Measurements from ENCODE around the gene C16orf96. TPM values are rescaled to one million over a fixed set of nuclear protein-coding genes. Genes with fewer than 3 reads are reported as not detected.

The C16orf96 gene
- total and polyA plus RNA-seq, 2 of the 13 experiments (the other 11 are each of a cell fraction or from before 2014, with no cell fraction given): 0.03 TPM; not detected in 1

- H3K4me3 ChIP-seq (replicated peaks in 1 of 3; ENCODE audit: insufficient read depth in 1 of 3, low read depth in 2 of 3, low read length in 3 of 3): no peak overlapping the region
- in situ Hi-C loops (cut with HindIII; ENCODE audit: extremely low pct_ligation_motif_present, low pct_unique_long_range_greater_than_20kb) (loop anchor here (10.0 to 25.0 kb wide), 2 partner anchors 65 to 443 kb away; partner anchors contain the start of gene SEC14L5), intact Hi-C loops (cut with micrococcal nuclease; ENCODE audit: unreplicated experiment) (no loop called here)
- peaks cover 31% of the 10 kb centered on the region for H4K20me1 ChIP-seq (ENCODE audit: insufficient read depth, low read length)
- no peak overlapping the region for H3K9ac ChIP-seq (ENCODE audit: insufficient read depth, low read depth, low read length)
- CTCF ChIA-PET (ENCODE audit: low intra/inter-chr PET ratio, low total read pairs): no interaction called here
- POLR2A ChIA-PET: no interaction called here
- no peak overlapping the region for H3K27ac ChIP-seq (ENCODE audit: extremely low read length, insufficient read depth, low read length)
- no peak for DNase-seq (ENCODE audit: low spot score)
- no peak overlapping the region for H2AFZ ChIP-seq (ENCODE audit: low read length)
- H3K27me3 ChIP-seq (ENCODE audit: control insufficient read depth in 1 of 2, insufficient read depth in 2 of 2, low read length in 2 of 2): no peaks in the 10 kb centered on the region
- H3K9me3 ChIP-seq (ENCODE audit: low read length): no peaks in the 10 kb centered on the region
- no peak for FAIRE-seq
- no TSS peak for BruUV-seq (replicated peaks)
- WGBS (ENCODE audit: low lambda C conversion rate): 95% methylated on average over 14 of the region's 15 CpGs
- ATAC-seq: no peak
- peaks cover 15% of the 10 kb centered on the region; the same call in 1 of the 2 replicates for H3K4me1 ChIP-seq (ENCODE audit: insufficient read depth, low read length)
- H3K4me2 ChIP-seq (ENCODE audit: low read depth, low read length): no peak overlapping the region
- peaks cover 13 to 31% of the 10 kb centered on the region in 2 experiments; a peak in 4 of 5 replicates for H3K36me3 ChIP-seq (replicated peaks in 1 of 2; ENCODE audit: control insufficient read depth in 1 of 2, insufficient read depth in 2 of 2, low read length in 2 of 2)
- H3K79me2 ChIP-seq (ENCODE audit: insufficient read depth, low read length): peaks cover 76% of the 10 kb centered on the region
- TF ChIP-seq ZNF354B (CRISPR knock-in tag; IDR thresholded peaks at IDR 0.05) (no peak), ZMAT5 (CRISPR knock-in tag; IDR thresholded peaks at IDR 0.05; ENCODE audit: borderline replicate concordance, low read depth) (no peak), ZNF670 (CRISPR knock-in tag; IDR thresholded peaks at IDR 0.05; ENCODE audit: borderline replicate concordance) (no peak), HNRNPH1 (optimal IDR thresholded peaks at IDR 0.05; ENCODE audit: low read depth, low read length) (no peak), ERF (CRISPR knock-in tag; IDR thresholded peaks at IDR 0.05) (no peak), EED (CRISPR knock-in tag; IDR thresholded peaks at IDR 0.05) (no peak), ZNF782 (CRISPR knock-in tag; IDR thresholded peaks at IDR 0.05; ENCODE audit: borderline replicate concordance) (no peak), GTF2F1 (IDR thresholded peaks at IDR 0.05; ENCODE audit: low read length) (no peak), ZNF704 (CRISPR knock-in tag; IDR thresholded peaks at IDR 0.05; ENCODE audit: borderline replicate concordance) (no peak), BRCA1 (CRISPR knock-in tag; IDR thresholded peaks at IDR 0.05) (no peak), ZBTB7B (CRISPR knock-in tag; IDR thresholded peaks at IDR 0.05) (no peak), ZNF563 (CRISPR knock-in tag; IDR thresholded peaks at IDR 0.05) (no peak), ZIK1 (CRISPR knock-in tag; IDR thresholded peaks at IDR 0.05; ENCODE audit: borderline replicate concordance, low read depth) (no peak), ZNF629 (CRISPR knock-in tag; conservative IDR thresholded peaks at IDR 0.05) (no peak), NR3C1 (CRISPR knock-in tag; IDR thresholded peaks at IDR 0.05) (no peak), AKNA (CRISPR knock-in tag; IDR thresholded peaks at IDR 0.05; ENCODE audit: borderline replicate concordance) (no peak)
- TF ChIP-seq, protein P1, sequence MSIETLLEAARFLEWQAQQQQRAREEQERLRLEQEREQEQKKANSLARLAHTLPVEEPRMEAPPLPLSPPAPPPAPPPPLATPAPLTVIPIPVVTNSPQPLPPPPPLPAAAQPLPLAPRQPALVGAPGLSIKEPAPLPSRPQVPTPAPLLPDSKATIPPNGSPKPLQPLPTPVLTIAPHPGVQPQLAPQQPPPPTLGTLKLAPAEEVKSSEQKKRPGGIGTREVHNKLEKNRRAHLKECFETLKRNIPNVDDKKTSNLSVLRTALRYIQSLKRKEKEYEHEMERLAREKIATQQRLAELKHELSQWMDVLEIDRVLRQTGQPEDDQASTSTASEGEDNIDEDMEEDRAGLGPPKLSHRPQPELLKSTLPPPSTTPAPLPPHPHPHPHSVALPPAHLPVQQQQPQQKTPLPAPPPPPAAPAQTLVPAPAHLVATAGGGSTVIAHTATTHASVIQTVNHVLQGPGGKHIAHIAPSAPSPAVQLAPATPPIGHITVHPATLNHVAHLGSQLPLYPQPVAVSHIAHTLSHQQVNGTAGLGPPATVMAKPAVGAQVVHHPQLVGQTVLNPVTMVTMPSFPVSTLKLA (IDR thresholded peaks at IDR 0.05): no peak
These were observed 36.7 kb upstream of the C16orf96 start for GRCh38 chr16:4519274-4520058.

Measured in HepG2 (cell line).